GM21619 (cell line): ENCODE measurements around the gene GPD1L.
"Not testable (repeated sequence)": the region's sequence is repeated elsewhere in the genome, so short reads cannot be mapped to it uniquely, and the experiment has no call there.

Source experiments
- ATAC-seq: cut with Tn5 transposase; IDR thresholded peaks from one replicate; pipeline ENCODE4 v1.9.1; 2021; ENCODE audit not compliant: unreplicated experiment

GPD1L gene

DNA sequence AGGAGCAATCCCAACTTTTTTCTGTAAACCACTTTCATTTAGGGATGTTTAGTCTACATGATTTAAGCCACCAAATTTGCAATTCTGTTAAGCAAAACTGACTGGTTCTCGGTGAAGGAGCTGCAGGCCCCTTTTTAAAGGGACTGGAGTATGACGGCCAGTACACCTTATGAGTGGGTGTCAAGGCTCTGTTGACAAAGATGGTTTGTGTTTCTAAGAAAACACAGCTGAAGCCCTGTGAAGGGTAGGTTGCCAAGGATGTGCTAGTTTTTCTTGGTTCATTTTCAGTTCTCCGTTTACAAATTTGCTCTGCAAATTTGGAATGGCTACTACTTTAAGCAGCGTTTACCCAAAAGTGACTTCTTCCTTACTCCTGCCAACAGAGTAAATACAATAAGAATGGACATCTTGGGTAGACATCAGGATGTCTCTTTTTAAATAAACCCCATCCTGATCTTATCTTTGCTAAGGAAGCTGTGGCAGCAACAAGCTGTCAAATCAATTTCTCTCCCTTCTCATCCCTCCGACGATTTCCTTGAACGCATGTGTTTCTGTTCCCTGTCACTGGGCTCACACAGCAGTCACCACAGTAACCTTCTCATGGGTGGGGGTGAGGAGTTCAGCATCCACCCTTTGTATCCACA, 73.8 kb downstream of the GPD1L start:
- ATAC-seq: no peak

DNA sequence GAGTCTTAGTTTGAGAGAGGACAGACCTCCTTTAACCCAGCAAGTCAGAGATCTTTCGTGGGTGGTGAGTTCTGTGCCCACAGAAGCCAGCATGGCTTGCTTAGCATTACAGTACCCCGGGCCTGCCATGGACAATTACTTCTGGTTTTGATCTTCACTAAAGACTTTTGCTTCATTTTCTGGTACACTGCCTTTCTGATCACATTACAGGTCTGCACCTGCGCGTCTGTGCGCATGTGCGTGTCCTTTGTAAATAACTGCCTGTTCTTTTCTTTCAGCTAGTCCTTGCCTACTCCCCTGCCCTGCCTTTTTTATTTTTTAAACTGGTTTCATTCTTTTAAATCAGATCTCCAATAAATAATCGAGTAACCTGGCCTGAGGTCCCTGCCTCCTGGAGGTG, 74.9 kb downstream of the GPD1L start:
- no peak for ATAC-seq

GRCh38 chr3:32181796-32182195, 75.4 kb downstream of the GPD1L start:
- no peak for ATAC-seq

GRCh38 chr3:32184187-32184730, 77.8 kb downstream of the GPD1L start:
- no peak for ATAC-seq

- ATAC-seq: no peak
Observed at GRCh38 chr3:32186097-32186496, 79.7 kb downstream of the GPD1L start.

- no peak for ATAC-seq
Observed at GRCh38 chr3:32186876-32187275, 80.5 kb downstream of the GPD1L start.

GRCh38 chr3:32189693-32190092, 83.3 kb downstream of the GPD1L start:
- no peak for ATAC-seq

DNA sequence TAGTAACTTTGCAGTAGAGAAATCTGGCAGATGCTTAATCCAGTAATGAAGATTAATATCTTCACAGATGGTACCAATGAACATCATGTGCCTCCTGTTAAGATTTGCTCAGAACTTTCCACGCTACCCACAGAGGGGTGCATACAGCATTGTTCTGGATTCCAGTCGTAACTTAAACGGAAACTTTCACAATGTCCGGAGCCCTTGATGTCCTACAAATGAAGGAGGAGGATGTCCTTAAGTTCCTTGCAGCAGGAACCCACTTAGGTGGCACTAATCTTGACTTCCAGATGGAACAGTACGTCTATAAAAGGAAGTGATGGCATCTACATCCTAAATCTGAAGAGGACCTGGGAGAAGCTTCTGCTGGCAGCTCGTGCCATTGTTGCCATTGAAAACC, 84.1 kb downstream of the GPD1L start:
- not testable (repeated sequence) for ATAC-seq

DNA sequence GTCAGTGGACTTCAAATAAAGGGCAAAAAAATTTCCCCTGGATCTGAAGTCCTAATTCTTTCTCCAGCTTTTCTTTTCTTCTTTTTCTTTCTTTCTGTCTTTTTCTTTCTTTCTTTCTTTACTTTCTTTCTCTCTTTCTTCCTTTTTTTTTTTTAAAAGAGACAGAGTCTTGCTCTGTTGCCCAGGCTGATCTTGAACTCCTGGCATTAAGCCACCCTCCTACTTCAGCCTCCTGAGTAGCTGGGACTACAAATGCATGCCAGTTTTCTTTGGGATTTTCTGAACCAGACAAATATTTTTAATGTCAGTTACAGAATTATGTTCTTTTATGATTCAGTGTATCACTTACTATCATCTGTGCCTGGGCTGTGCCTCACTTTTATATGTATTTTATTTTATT, 86.7 kb downstream of the GPD1L start:
- ATAC-seq: no peak

DNA sequence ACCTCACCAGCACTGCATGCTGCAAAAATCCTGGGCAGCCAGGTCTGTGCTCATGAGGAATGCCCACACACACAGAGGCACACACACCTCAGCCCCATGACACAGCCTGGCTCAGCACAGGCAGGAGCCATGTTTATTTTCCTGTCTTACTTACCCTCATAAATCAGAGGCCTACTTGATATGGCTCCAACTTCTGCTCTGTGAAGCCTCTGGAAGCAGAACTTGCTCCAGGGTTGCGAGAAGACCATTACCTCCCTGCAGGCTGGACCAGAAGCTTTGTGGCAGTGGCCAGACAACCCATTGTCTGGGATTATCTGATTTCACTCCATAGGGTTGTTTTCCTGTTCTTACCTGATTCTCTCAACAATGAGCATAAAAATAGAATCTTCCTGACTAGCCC, 88.2 kb downstream of the GPD1L start:
- no peak for ATAC-seq

GRCh38 chr3:32195995-32196540, 89.6 kb downstream of the GPD1L start:
- no peak for ATAC-seq

- no peak for ATAC-seq
Observed at GRCh38 chr3:32197991-32198390, 91.6 kb downstream of the GPD1L start.

DNA sequence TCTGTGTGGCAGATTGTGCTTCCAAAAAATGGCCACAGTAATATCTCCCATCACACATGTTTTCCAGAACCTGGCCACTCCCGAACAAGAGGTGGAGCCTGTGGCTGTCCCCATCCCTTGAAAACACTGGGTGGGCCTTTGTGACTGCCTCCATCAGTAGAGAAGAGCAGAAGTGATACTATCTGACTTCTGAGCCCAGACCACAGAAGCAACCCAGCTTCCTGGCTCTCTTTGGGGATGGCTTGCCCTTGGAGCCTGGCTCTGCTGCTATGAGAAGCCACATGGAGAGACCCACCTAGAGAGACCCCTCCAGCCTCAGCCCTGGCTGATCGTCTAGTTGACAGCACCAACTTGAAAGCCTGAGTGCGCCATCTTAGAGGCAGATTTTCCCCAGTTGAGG, 92.3 kb downstream of the GPD1L start:
- ATAC-seq: no peak

GRCh38 chr3:32200490-32200889, 94.1 kb downstream of the GPD1L start:
- ATAC-seq: no peak

DNA sequence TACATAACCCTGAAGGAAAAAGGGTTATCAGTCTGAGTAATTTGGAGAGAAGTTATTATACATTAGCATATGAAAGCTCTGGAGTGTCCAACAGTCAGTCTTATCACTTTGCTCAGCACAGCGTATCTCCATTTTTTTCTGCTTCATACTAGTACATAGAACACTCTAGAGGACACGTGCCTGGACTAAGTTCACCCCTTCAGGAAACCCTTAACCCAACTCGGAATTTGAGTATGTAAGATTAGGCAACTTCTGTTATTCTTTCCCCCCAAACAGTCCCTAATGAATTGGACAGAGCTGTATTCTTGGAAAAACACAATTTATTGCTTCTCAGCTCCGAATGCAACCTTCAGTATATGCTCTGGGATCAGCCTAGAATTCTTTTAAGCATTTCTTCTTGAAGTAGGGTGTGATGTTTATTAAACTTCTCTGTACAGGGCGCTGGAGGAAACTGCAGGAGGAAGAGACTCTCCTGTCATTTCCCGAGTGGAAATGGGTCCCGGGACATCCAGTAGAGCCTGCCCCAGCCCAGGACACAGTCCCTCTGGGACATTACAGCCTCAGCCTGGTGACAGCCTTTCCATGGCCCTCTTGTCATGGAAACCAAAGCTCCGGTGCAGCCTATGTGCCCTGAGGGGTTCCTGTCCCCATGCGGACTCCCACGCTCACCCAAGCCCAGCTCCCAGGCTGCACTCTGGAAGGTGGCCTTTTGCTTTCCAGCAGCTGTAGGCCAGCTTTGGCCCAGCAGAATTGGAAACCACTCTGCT, 94.8 kb downstream of the GPD1L start:
- ATAC-seq: no peak

DNA sequence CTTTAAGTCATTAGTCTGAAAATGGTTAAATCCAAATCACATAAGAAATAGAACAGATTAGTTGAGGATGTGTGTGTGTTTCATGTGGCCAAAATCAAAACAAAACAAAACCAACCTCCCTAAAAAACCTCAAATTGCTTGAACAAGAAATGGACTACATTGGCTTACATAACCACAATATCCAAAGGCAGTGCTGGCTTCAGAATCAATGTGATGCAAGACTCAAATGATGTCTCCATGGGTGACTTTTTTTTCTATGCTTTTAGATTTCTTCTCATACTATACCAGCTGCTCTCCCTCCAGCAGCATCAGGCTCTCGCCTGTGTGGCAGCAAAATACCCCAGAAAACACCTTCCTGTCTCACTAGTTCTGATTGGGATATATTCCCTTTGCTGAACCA, 96.1 kb downstream of the GPD1L start:
- ATAC-seq: no peak

GRCh38 chr3:32203854-32204253, 97.4 kb downstream of the GPD1L start:
- no peak for ATAC-seq

- no peak for ATAC-seq
Observed at GRCh38 chr3:32208447-32208846, 102.0 kb downstream of the GPD1L start.

DNA sequence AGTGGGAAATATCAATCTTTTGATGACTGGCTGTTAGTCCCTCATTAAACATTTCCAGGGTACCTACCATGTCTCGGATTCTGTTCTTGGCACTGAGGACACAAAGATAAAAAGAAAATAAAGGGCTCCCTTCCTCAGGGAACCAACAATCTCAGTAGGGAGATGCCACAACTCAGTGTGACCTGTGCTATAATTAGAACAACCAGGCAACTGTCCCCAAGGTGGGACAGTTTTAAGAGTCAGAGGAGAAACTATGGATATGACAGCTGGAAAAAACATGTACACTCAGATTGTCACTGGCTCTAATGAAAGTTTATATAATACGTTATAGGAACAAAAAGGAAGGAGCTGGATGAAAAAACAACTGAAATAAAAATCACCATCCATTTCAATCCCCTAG, 108.8 kb downstream of the GPD1L start:
- no peak for ATAC-seq

GRCh38 chr3:32216172-32216783, 109.9 kb downstream of the GPD1L start:
- no peak for ATAC-seq

- no peak for ATAC-seq
Observed at GRCh38 chr3:32217339-32217738, 110.9 kb downstream of the GPD1L start.
